Rectal smooth muscle tissue (tissue), 1 donor: ENCODE data around the gene PSMB11.
A peak's percentile ranks its signal among the peaks of the same experiment; 100 is the strongest.

Experiments
- H3K27ac ChIP-seq: one replicate; pipeline ENCODE4 v1.7.0; 2013; ENCODE audit warnings: low read depth, low read length, inconsistent platforms
- H3K27me3 ChIP-seq: one replicate; pipeline ENCODE4 v1.7.0; 2013; ENCODE audit warnings: low read length; ENCODE audit not compliant: control insufficient read depth, insufficient read depth
- H3K36me3 ChIP-seq: one replicate; pipeline ENCODE4 v1.7.0; 2013; ENCODE audit warnings: low read length; ENCODE audit not compliant: control insufficient read depth, insufficient read depth
- H3K4me1 ChIP-seq: one replicate; pipeline ENCODE4 v1.7.0; 2013; ENCODE audit warnings: low read length; ENCODE audit not compliant: control insufficient read depth, insufficient read depth
- H3K4me3 ChIP-seq: one replicate; pipeline ENCODE4 v1.7.0; 2013; ENCODE audit warnings: low read length
- H3K9ac ChIP-seq: one replicate; pipeline ENCODE4 v1.7.0; 2013; ENCODE audit warnings: low read length

The PSMB11 gene

GRCh38 chr14:23035303-23036144, 6.5 kb upstream of the PSMB11 start:
- peak overlapping the region; percentile 63 for H3K9ac ChIP-seq
- no peaks in the 10 kb centered on the region for H3K27me3 ChIP-seq
- peaks cover 6% of the 10 kb centered on the region for H3K4me1 ChIP-seq
- peaks cover 7% of the 10 kb centered on the region for H3K36me3 ChIP-seq
- H3K4me3 ChIP-seq, result peak overlapping the region; percentile 89
- H3K27ac ChIP-seq, result peak overlapping the region; percentile 99

- Histone ChIP-seq H3K4me1 (no peaks in the 10 kb centered on the region), H3K36me3 (no peaks in the 10 kb centered on the region), H3K4me3 (no peak overlapping the region), H3K9ac (no peak overlapping the region), H3K27me3 (no peaks in the 10 kb centered on the region), H3K27ac (no peak overlapping the region)
Observed at GRCh38 chr14:23040100-23040499, 1.9 kb upstream of the PSMB11 start.

- Histone ChIP-seq H3K9ac (no peak overlapping the region), H3K27ac (no peak overlapping the region), H3K4me1 (no peaks in the 10 kb centered on the region)
Observed at GRCh38 chr14:23041729-23042128, 283 bp upstream of the PSMB11 start.

GRCh38 chr14:23043145-23043544, 1.1 kb downstream of the PSMB11 start:
- no peaks in the 10 kb centered on the region for H3K36me3 ChIP-seq
- no peak overlapping the region for H3K4me3 ChIP-seq
- no peak overlapping the region for H3K27ac ChIP-seq
- H3K27me3 ChIP-seq, result no peaks in the 10 kb centered on the region
- no peaks in the 10 kb centered on the region for H3K4me1 ChIP-seq
- H3K9ac ChIP-seq, result no peak overlapping the region

More at GRCh38 chr14:23041729-23042128, 283 bp upstream of the PSMB11 start:
- no peaks in the 10 kb centered on the region for H3K36me3 ChIP-seq
- H3K4me3 ChIP-seq, result no peak overlapping the region
- H3K27me3 ChIP-seq, result no peaks in the 10 kb centered on the region

- no peak overlapping the region for H3K9ac ChIP-seq
- H3K27me3 ChIP-seq, result no peaks in the 10 kb centered on the region
- no peaks in the 10 kb centered on the region for H3K36me3 ChIP-seq
- no peak overlapping the region for H3K4me3 ChIP-seq
- H3K4me1 ChIP-seq, result no peaks in the 10 kb centered on the region
- H3K27ac ChIP-seq, result no peak overlapping the region
Observed at GRCh38 chr14:23043754-23044153, 1.7 kb downstream of the PSMB11 start.

- H3K36me3 ChIP-seq, result no peaks in the 10 kb centered on the region
- H3K27ac ChIP-seq, result no peak overlapping the region
- H3K27me3 ChIP-seq, result no peaks in the 10 kb centered on the region
- no peaks in the 10 kb centered on the region for H3K4me1 ChIP-seq
- no peak overlapping the region for H3K9ac ChIP-seq
- H3K4me3 ChIP-seq, result no peak overlapping the region
Observed at GRCh38 chr14:23044840-23045239, 2.8 kb downstream of the PSMB11 start.

- no peaks in the 10 kb centered on the region for H3K4me1 ChIP-seq
- no peak overlapping the region for H3K27ac ChIP-seq
- H3K27me3 ChIP-seq, result no peaks in the 10 kb centered on the region
- no peak overlapping the region for H3K4me3 ChIP-seq
- H3K9ac ChIP-seq, result no peak overlapping the region
- no peaks in the 10 kb centered on the region for H3K36me3 ChIP-seq
Observed at GRCh38 chr14:23045419-23046357, 3.7 kb downstream of the PSMB11 start.

- no peak overlapping the region for H3K4me3 ChIP-seq
Observed at GRCh38 chr14:23047034-23047634, 5.1 kb downstream of the PSMB11 start.

GRCh38 chr14:23047751-23048693, 6.0 kb downstream of the PSMB11 start:
- no peak overlapping the region for H3K27ac ChIP-seq
- no peaks in the 10 kb centered on the region for H3K4me1 ChIP-seq
- no peaks in the 10 kb centered on the region for H3K36me3 ChIP-seq
- H3K4me3 ChIP-seq, result no peak overlapping the region
- H3K27me3 ChIP-seq, result no peaks in the 10 kb centered on the region
- no peak overlapping the region for H3K9ac ChIP-seq

More at GRCh38 chr14:23047034-23047634, 5.1 kb downstream of the PSMB11 start:
- no peaks in the 10 kb centered on the region for H3K4me1 ChIP-seq
- no peak overlapping the region for H3K9ac ChIP-seq
- H3K27me3 ChIP-seq, result no peaks in the 10 kb centered on the region
- no peaks in the 10 kb centered on the region for H3K36me3 ChIP-seq
- H3K27ac ChIP-seq, result no peak overlapping the region

- Histone ChIP-seq H3K27ac (no peak overlapping the region), H3K27me3 (no peaks in the 10 kb centered on the region), H3K36me3 (no peaks in the 10 kb centered on the region), H3K9ac (no peak overlapping the region), H3K4me3 (no peak overlapping the region), H3K4me1 (no peaks in the 10 kb centered on the region)
Observed at GRCh38 chr14:23049011-23049410, 7.0 kb downstream of the PSMB11 start.

GRCh38 chr14:23051141-23052057, 9.4 kb downstream of the PSMB11 start:
- Histone ChIP-seq H3K36me3 (no peaks in the 10 kb centered on the region), H3K4me3 (no peak overlapping the region), H3K4me1 (no peaks in the 10 kb centered on the region), H3K27ac (no peak overlapping the region), H3K9ac (no peak overlapping the region), H3K27me3 (no peaks in the 10 kb centered on the region)
